ENCODE measurements around the gene MRPL12. TPM values are rescaled to one million over a fixed set of nuclear protein-coding genes. Genes with fewer than 3 reads are reported as not detected.

The MRPL12 gene
- total RNA-seq, 1 experiment from 2014 or later = 108 TPM

- Histone ChIP-seq H3K27ac (ENCODE audit: low read length) (no peak overlapping the region), H3K79me2 (ENCODE audit: low read length) (peaks cover 57% of the 10 kb centered on the region), H2AFZ (ENCODE audit: low read length) (no peak overlapping the region), H3K4me2 (ENCODE audit: low read length) (no peak overlapping the region), H3K9me3 (ENCODE audit: low read length) (no peaks in the 10 kb centered on the region), H3K36me3 (ENCODE audit: low read depth, low read length) (peaks cover 14% of the 10 kb centered on the region; the same call in 1 of the 2 replicates), H3K9me2 (replicated peaks; ENCODE audit: low read length) (no peaks in the 10 kb centered on the region), H3K4me1 (ENCODE audit: insufficient read depth, low read length) (peaks cover 24% of the 10 kb centered on the region), H4K20me1 (ENCODE audit: low read length) (peaks cover 21% of the 10 kb centered on the region), H3K4me3 (ENCODE audit: low read length) (no peak overlapping the region), H3K9ac (ENCODE audit: low read length) (no peak overlapping the region), H3K27me3 (ENCODE audit: low read length) (no peaks in the 10 kb centered on the region), H3F3A (ENCODE audit: low read length, unreplicated experiment) (peaks cover 5% of the 10 kb centered on the region)
- no peak for TF ChIP-seq EZH2phosphoT487 (IDR thresholded peaks at IDR 0.05; ENCODE audit: borderline replicate concordance, low read length)
- no peak for TF ChIP-seq EZH2 (IDR thresholded peaks at IDR 0.05; ENCODE audit: low read length, unreplicated experiment)
- TF ChIP-seq, protein P1, sequence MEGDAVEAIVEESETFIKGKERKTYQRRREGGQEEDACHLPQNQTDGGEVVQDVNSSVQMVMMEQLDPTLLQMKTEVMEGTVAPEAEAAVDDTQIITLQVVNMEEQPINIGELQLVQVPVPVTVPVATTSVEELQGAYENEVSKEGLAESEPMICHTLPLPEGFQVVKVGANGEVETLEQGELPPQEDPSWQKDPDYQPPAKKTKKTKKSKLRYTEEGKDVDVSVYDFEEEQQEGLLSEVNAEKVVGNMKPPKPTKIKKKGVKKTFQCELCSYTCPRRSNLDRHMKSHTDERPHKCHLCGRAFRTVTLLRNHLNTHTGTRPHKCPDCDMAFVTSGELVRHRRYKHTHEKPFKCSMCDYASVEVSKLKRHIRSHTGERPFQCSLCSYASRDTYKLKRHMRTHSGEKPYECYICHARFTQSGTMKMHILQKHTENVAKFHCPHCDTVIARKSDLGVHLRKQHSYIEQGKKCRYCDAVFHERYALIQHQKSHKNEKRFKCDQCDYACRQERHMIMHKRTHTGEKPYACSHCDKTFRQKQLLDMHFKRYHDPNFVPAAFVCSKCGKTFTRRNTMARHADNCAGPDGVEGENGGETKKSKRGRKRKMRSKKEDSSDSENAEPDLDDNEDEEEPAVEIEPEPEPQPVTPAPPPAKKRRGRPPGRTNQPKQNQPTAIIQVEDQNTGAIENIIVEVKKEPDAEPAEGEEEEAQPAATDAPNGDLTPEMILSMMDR (conservative IDR thresholded peaks at IDR 0.05; ENCODE audit: low read depth, low read length) = no peak
- intact Hi-C loops (cut with micrococcal nuclease) = no loop called here
- no TSS peak for BruUV-seq (replicated peaks)
- no peak for ATAC-seq
- POLR2A ChIA-PET (ENCODE audit: unreplicated experiment) = no interaction called here
- DNase-seq = no peak
- CTCF ChIA-PET = interaction anchor here (0.6 kb wide), 1 partner anchor 32 kb away, joined by 6 read pairs; no protein-coding TSS in a partner anchor
Measured at GRCh38 chr17:81681672-81682071, 21.5 kb upstream of the MRPL12 start.

DNA sequence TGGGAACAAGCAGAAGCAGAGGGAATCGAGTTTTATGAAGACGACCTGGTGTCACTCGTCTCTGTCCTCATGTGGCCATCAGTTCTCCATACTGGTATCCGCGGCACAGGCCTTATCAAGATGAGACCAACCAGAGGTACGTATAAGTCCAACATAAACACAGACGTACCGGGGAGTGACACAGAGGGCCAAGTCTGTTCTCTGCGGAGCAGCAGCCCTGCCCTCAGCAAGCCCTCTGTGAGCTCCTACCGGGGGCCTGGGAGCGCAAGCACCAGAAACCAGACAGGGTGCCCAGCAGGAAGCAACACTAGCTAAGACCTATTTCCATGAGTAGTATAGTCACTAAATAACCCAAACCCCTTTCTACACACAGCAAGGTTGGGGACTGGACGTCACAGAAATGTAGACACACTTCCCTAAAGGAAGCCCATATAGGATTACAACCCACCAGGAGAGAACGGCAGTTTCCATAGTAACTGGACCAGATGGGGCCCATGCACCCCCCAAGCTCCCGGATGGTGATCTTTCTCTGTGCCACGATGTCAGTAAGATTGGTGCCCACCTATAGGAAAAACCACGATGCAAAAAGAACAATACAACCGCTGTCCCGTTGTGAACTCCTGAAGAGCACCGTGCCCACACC lies 20.5 kb upstream of the MRPL12 start:
- Histone ChIP-seq H3F3A (ENCODE audit: low read length, unreplicated experiment) (peaks cover 5% of the 10 kb centered on the region), H3K4me1 (ENCODE audit: insufficient read depth, low read length) (peaks cover 24% of the 10 kb centered on the region), H3K9ac (ENCODE audit: low read length) (peak overlapping the region; percentile 95), H3K79me2 (ENCODE audit: low read length) (peaks cover 67% of the 10 kb centered on the region), H3K4me2 (ENCODE audit: low read length) (peak overlapping the region; percentile 82), H2AFZ (ENCODE audit: low read length) (peak overlapping the region; percentile 83), H3K27me3 (ENCODE audit: low read length) (no peaks in the 10 kb centered on the region), H3K9me3 (ENCODE audit: low read length) (no peaks in the 10 kb centered on the region), H3K9me2 (replicated peaks; ENCODE audit: low read length) (no peaks in the 10 kb centered on the region), H4K20me1 (ENCODE audit: low read length) (peaks cover 31% of the 10 kb centered on the region), H3K4me3 (ENCODE audit: low read length) (peak overlapping the region; percentile 87), H3K27ac (ENCODE audit: low read length) (peak overlapping the region; percentile 38; the same call in 1 of the 2 replicates), H3K36me3 (ENCODE audit: low read depth, low read length) (peaks cover 21% of the 10 kb centered on the region)
- no TSS peak for BruUV-seq (replicated peaks)
- intact Hi-C loops (cut with micrococcal nuclease) = no loop called here
- no peak for DNase-seq
- ChIA-PET CTCF (interaction anchor here (0.6 kb wide), 1 partner anchor 31 kb away, joined by 6 read pairs; no protein-coding TSS in a partner anchor), POLR2A (ENCODE audit: unreplicated experiment) (interaction anchor here (0.5 to 0.7 kb wide), 2 partner anchors 15 to 43 kb away, joined by 3 to 9 read pairs; no protein-coding TSS in a partner anchor)
- TF ChIP-seq EZH2phosphoT487 (IDR thresholded peaks at IDR 0.05; ENCODE audit: borderline replicate concordance, low read length) = no peak
- TF ChIP-seq, protein P1 (conservative IDR thresholded peaks at IDR 0.05; ENCODE audit: low read depth, low read length) = no peak
- no peak for TF ChIP-seq EZH2 (IDR thresholded peaks at IDR 0.05; ENCODE audit: low read length, unreplicated experiment)
- ATAC-seq = no peak

GRCh38 chr17:81683208-81683583 lies 20.0 kb upstream of the MRPL12 start:
- peak overlapping the region; percentile 83 for H2AFZ ChIP-seq (ENCODE audit: low read length)
- peaks cover 72% of the 10 kb centered on the region for H3K79me2 ChIP-seq (ENCODE audit: low read length)
- peaks cover 5% of the 10 kb centered on the region for H3F3A ChIP-seq (ENCODE audit: low read length, unreplicated experiment)
- peaks cover 24% of the 10 kb centered on the region for H3K4me1 ChIP-seq (ENCODE audit: insufficient read depth, low read length)
- ChIA-PET CTCF (interaction anchor here (0.8 kb wide), 1 partner anchor 18 kb away, joined by 3 read pairs; no protein-coding TSS in a partner anchor), POLR2A (ENCODE audit: unreplicated experiment) (interaction anchor here (0.5 to 0.8 kb wide), 2 partner anchors 18 to 42 kb away, joined by 3 to 9 read pairs; no protein-coding TSS in a partner anchor)
- peak overlapping the region; percentile 38 for H3K27ac ChIP-seq (ENCODE audit: low read length)
- peak overlapping the region; percentile 82 for H3K4me2 ChIP-seq (ENCODE audit: low read length)
- DNase-seq = no peak
- H3K9ac ChIP-seq (ENCODE audit: low read length) = peak overlapping the region; percentile 95
- TF ChIP-seq, protein P1 (conservative IDR thresholded peaks at IDR 0.05; ENCODE audit: low read depth, low read length) = no peak
- no peak for TF ChIP-seq EZH2phosphoT487 (IDR thresholded peaks at IDR 0.05; ENCODE audit: borderline replicate concordance, low read length)
- peaks cover 34% of the 10 kb centered on the region for H4K20me1 ChIP-seq (ENCODE audit: low read length)
- peaks cover 24% of the 10 kb centered on the region for H3K36me3 ChIP-seq (ENCODE audit: low read depth, low read length)
- no peaks in the 10 kb centered on the region for H3K9me3 ChIP-seq (ENCODE audit: low read length)
- no peaks in the 10 kb centered on the region for H3K9me2 ChIP-seq (replicated peaks; ENCODE audit: low read length)
- H3K27me3 ChIP-seq (ENCODE audit: low read length) = no peaks in the 10 kb centered on the region
- H3K4me3 ChIP-seq (ENCODE audit: low read length) = peak overlapping the region; percentile 87
- intact Hi-C loops (cut with micrococcal nuclease) = no loop called here
- BruUV-seq (replicated peaks) = no TSS peak
- ATAC-seq = peak; percentile 0

All from PC-3 (cell line).